NB4 (cell line): ENCODE results near the gene SUV39H2.

Experiments used
- MYC ChIP-seq: IDR thresholded peaks from 2 replicates; pipeline ENCODE4 v1.6.1; 2011; ENCODE audit warnings: low read depth, low read length
- POLR2A ChIP-seq: IDR thresholded peaks from 2 replicates; pipeline ENCODE4 v1.6.1; 2011; ENCODE audit warnings: mild to moderate bottlenecking; ENCODE audit not compliant: insufficient read length; ENCODE audit errors: extremely low read depth
- TF ChIP-seq, protein P1 (sequence below): IDR thresholded peaks from one replicate; pipeline ENCODE4 v1.5.1; 2012; ENCODE audit warnings: low read depth, low read length

DNA sequence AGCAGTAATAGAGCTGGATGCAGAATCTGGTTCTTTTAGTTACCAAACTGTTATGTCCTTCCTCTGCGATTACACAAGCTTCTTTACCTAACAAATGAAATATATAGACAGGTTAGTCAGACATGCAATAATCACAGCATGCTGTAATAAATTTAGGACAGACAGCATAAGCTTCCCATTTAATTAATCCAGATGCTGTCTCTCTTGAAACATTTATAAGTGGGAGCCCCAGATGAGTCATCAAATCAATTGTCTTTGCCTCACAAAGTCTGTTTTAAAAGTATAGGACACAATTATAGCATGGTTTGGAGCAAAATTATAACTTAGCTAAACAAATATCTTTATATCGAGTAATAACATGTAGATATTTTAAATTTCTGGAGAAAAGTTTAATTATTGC is 42.5 kb upstream of the SUV39H2 start:
- TF ChIP-seq, protein P1, sequence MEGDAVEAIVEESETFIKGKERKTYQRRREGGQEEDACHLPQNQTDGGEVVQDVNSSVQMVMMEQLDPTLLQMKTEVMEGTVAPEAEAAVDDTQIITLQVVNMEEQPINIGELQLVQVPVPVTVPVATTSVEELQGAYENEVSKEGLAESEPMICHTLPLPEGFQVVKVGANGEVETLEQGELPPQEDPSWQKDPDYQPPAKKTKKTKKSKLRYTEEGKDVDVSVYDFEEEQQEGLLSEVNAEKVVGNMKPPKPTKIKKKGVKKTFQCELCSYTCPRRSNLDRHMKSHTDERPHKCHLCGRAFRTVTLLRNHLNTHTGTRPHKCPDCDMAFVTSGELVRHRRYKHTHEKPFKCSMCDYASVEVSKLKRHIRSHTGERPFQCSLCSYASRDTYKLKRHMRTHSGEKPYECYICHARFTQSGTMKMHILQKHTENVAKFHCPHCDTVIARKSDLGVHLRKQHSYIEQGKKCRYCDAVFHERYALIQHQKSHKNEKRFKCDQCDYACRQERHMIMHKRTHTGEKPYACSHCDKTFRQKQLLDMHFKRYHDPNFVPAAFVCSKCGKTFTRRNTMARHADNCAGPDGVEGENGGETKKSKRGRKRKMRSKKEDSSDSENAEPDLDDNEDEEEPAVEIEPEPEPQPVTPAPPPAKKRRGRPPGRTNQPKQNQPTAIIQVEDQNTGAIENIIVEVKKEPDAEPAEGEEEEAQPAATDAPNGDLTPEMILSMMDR = no peak
- TF ChIP-seq POLR2A = no peak
- no peak for TF ChIP-seq MYC
